Common myeloid progenitor, CD34-positive (primary cell): ENCODE measurements around the gene HMCES.

ENCODE experiments used
- CTCF ChIA-PET: fragments of 350-600 bp; sonication (Branson Sonifier 250); formaldehyde crosslinking; loops from one replicate; lab custom pipeline; 2021; ENCODE audit warnings: antibody characterized with exemption; lab: Charles Lee
- POLR2A ChIA-PET: fragments of 350-600 bp; sonication (Branson Sonifier 250); formaldehyde crosslinking; loops from one replicate; lab custom pipeline; 2021; ENCODE audit warnings: antibody characterized with exemption; lab: Charles Lee
- DNase-seq, 3 donors: peaks; one replicate each; pipeline versions ENCODE4 v3.0.0 to v3.0.0-alpha.2; 2013
- H3K27ac ChIP-seq, 2 experiments: 1 replicate in 1 of 2; 2 replicates in 1 of 2; pipeline ENCODE4 v1.7.0; 2013; ENCODE audit warnings: inconsistent platforms in 2 of 2, low read length in 2 of 2, mild to moderate bottlenecking in 2 of 2, low read depth in 1 of 2, moderate library complexity in 1 of 2; ENCODE audit not compliant: severe bottlenecking in 2 of 2, insufficient read depth in 1 of 2, poor library complexity in 1 of 2
- H3K27me3 ChIP-seq, 5 experiments: replicated peaks in 2 of 5; 1 replicate in 3 of 5; 2 replicates in 2 of 5; pipeline versions ENCODE4 v1.6.1 to v1.7.0; 2013; ENCODE audit warnings: low read length in 4 of 5, mild to moderate bottlenecking in 2 of 5, moderate library complexity in 2 of 5, inconsistent platforms in 1 of 5; ENCODE audit not compliant: insufficient read depth in 5 of 5, control insufficient read depth in 4 of 5
- H3K36me3 ChIP-seq, 4 experiments: 1 replicate in 2 of 4; 2 replicates in 2 of 4; pipeline versions ENCODE4 v1.6.1 to v1.7.0; 2013; ENCODE audit warnings: low read length in 3 of 4, control low read depth in 1 of 4, mild to moderate bottlenecking in 1 of 4; ENCODE audit not compliant: control insufficient read depth in 4 of 4, insufficient read depth in 4 of 4
- H3K4me1 ChIP-seq, 4 experiments: 1 replicate in 3 of 4; 2 replicates in 1 of 4; pipeline versions ENCODE4 v1.6.1 to v1.7.1; 2013; ENCODE audit warnings: low read length in 3 of 4, mild to moderate bottlenecking in 3 of 4, control low read depth in 1 of 4, inconsistent platforms in 1 of 4, moderate library complexity in 1 of 4; ENCODE audit not compliant: control insufficient read depth in 4 of 4, insufficient read depth in 4 of 4; ENCODE audit errors: control extremely low read depth in 1 of 4
- H3K4me3 ChIP-seq, 7 experiments: 1 replicate in 4 of 7; 2 replicates in 3 of 7; pipeline versions ENCODE4 v1.5.1 to v1.7.0; 2013; ENCODE audit warnings: mild to moderate bottlenecking in 7 of 7, low read length in 6 of 7, moderate library complexity in 6 of 7, inconsistent platforms in 2 of 7, low read depth in 2 of 7, control low read depth in 1 of 7; ENCODE audit not compliant: insufficient read depth in 4 of 7, control insufficient read depth in 1 of 7; ENCODE audit errors: extremely low read depth in 1 of 7
- H3K9me3 ChIP-seq, 5 experiments: 1 replicate in 4 of 5; 2 replicates in 1 of 5; pipeline versions ENCODE4 v1.6.1 to v1.7.1; 2013; ENCODE audit warnings: low read length in 4 of 5, mild to moderate bottlenecking in 2 of 5, inconsistent platforms in 1 of 5, low read depth in 1 of 5, moderate library complexity in 1 of 5; ENCODE audit not compliant: control insufficient read depth in 4 of 5, insufficient read depth in 2 of 5; ENCODE audit errors: control extremely low read depth in 1 of 5
- WGBS: methylation state at CpG from one replicate; pipeline ENCODE4 v1.1.5; 2013; ENCODE audit not compliant: insufficient coverage; 5-methylcytosine and 5-hydroxymethylcytosine counted together

Gene HMCES

GRCh38 chr3:129313665-129314385 lies 35.2 kb downstream of the HMCES start:
- H3K9me3 ChIP-seq = no peaks in the 10 kb centered on the region
- ChIA-PET POLR2A (interaction anchor here (0.6 to 1.2 kb wide), 7 partner anchors 9 to 1256 kb away, joined by 3 to 6 read pairs (median 3); no protein-coding TSS in a partner anchor), CTCF (interaction anchor here (0.8 to 1.4 kb wide), 2 partner anchors 9 to 12 kb away, joined by 4 read pairs; no protein-coding TSS in a partner anchor)
- H3K27me3 ChIP-seq = no peaks in the 10 kb centered on the region
- H3K36me3 ChIP-seq = no peaks in the 10 kb centered on the region
- peak overlapping the region; percentile 33 to 89 for H3K27ac ChIP-seq
- peak in 1 of 3 donors; percentile 74 for DNase-seq
- peak overlapping the region in 6 of 7 experiments; percentile 34 to 93 (median 90) for H3K4me3 ChIP-seq
- WGBS = 26% methylated on average over 7 of the region's 7 CpGs
- peaks cover 4 to 30% (median 29%) of the 10 kb centered on the region in 4 experiments for H3K4me1 ChIP-seq

- Histone ChIP-seq H3K4me1 (peaks cover 4 to 30% (median 29%) of the 10 kb centered on the region in 4 experiments), H3K4me3 (peak overlapping the region; percentile 77 to 94 (median 90)), H3K27me3 (no peaks in the 10 kb centered on the region), H3K27ac (peak overlapping the region; percentile 64 to 89), H3K9me3 (no peaks in the 10 kb centered on the region), H3K36me3 (no peaks in the 10 kb centered on the region)
- ChIA-PET CTCF (interaction anchor here (1.3 to 2.3 kb wide), 3 partner anchors 10 to 31 kb away, joined by 3 to 11 read pairs (median 4); no protein-coding TSS in a partner anchor), POLR2A (interaction anchor here (0.6 to 2.4 kb wide), 10 partner anchors 10 to 391 kb away, joined by 3 to 26 read pairs (median 4); partner anchors contain the start of gene HMCES)
- DNase-seq = peak; percentile 74 to 88 (median 87)
- 1% methylated on average over 47 of the region's 53 CpGs for WGBS
Observed at GRCh38 chr3:129314386-129315222, 35.9 kb downstream of the HMCES start.

GRCh38 chr3:129315223-129315997 lies 36.7 kb downstream of the HMCES start:
- H3K9me3 ChIP-seq = no peaks in the 10 kb centered on the region
- CTCF ChIA-PET = interaction anchor here (0.9 to 3.1 kb wide), 15 partner anchors 9 to 52 kb away, joined by 3 to 25 read pairs (median 4); no protein-coding TSS in a partner anchor
- POLR2A ChIA-PET = interaction anchor here (0.6 to 2.4 kb wide), 19 partner anchors 8 to 299 kb away, joined by 3 to 26 read pairs (median 3); partner anchors contain the start of genes COPG1, HMCES, IFT122 and MBD4
- DNase-seq = peak in 2 of 3 donors; percentile 44 to 57
- no peaks in the 10 kb centered on the region for H3K27me3 ChIP-seq
- under 1% methylated on average over 74 of the region's 80 CpGs for WGBS
- peak overlapping the region; percentile 64 to 89 for H3K27ac ChIP-seq
- peaks cover 0 to 1% (median 0%) of the 10 kb centered on the region in 4 experiments for H3K36me3 ChIP-seq
- H3K4me1 ChIP-seq = peaks cover 4 to 30% (median 29%) of the 10 kb centered on the region in 4 experiments
- H3K4me3 ChIP-seq = peak overlapping the region; percentile 77 to 94 (median 90)

- H3K27me3 ChIP-seq = no peaks in the 10 kb centered on the region
- POLR2A ChIA-PET = interaction anchor here (0.6 to 2.4 kb wide), 15 partner anchors 9 to 300 kb away, joined by 3 to 26 read pairs (median 3); partner anchors contain the start of genes COPG1, HMCES, IFT122 and MBD4
- peak overlapping the region; percentile 83 to 94 (median 89) for H3K4me3 ChIP-seq
- peak overlapping the region; percentile 68 to 89 for H3K27ac ChIP-seq
- peaks cover 0 to 3% (median 1%) of the 10 kb centered on the region in 4 experiments for H3K36me3 ChIP-seq
- no peaks in the 10 kb centered on the region for H3K9me3 ChIP-seq
- CTCF ChIA-PET = interaction anchor here (0.6 to 3.1 kb wide), 18 partner anchors 10 to 429 kb away, joined by 3 to 25 read pairs (median 4); no protein-coding TSS in a partner anchor
- DNase-seq = no peak
- H3K4me1 ChIP-seq = peaks cover 4 to 30% (median 29%) of the 10 kb centered on the region in 4 experiments
- under 1% methylated on average over 20 of the region's 34 CpGs for WGBS
Observed at GRCh38 chr3:129315998-129316247, 37.3 kb downstream of the HMCES start.

- Histone ChIP-seq H3K36me3 (peaks cover 0 to 7% (median 2%) of the 10 kb centered on the region in 4 experiments), H3K27ac (peak overlapping the region; percentile 68 to 89), H3K27me3 (no peaks in the 10 kb centered on the region), H3K4me1 (peaks cover 4 to 30% (median 29%) of the 10 kb centered on the region in 4 experiments), H3K9me3 (no peaks in the 10 kb centered on the region), H3K4me3 (peak overlapping the region; percentile 83 to 94 (median 89))
- CTCF ChIA-PET = interaction anchor here (0.6 to 3.1 kb wide), 20 partner anchors 10 to 429 kb away, joined by 3 to 25 read pairs (median 4); no protein-coding TSS in a partner anchor
- WGBS = under 1% methylated on average over 60 of the region's 65 CpGs
- peak; percentile 77 to 87 (median 85) for DNase-seq
- POLR2A ChIA-PET = interaction anchor here (0.6 to 2.4 kb wide), 18 partner anchors 9 to 300 kb away, joined by 3 to 26 read pairs (median 4); partner anchors contain the start of genes COPG1, HMCES, IFT122 and MBD4
Observed at GRCh38 chr3:129316248-129317013, 37.8 kb downstream of the HMCES start.
